ENCODE results near the gene GJB2.

GJB2 gene

DNA sequence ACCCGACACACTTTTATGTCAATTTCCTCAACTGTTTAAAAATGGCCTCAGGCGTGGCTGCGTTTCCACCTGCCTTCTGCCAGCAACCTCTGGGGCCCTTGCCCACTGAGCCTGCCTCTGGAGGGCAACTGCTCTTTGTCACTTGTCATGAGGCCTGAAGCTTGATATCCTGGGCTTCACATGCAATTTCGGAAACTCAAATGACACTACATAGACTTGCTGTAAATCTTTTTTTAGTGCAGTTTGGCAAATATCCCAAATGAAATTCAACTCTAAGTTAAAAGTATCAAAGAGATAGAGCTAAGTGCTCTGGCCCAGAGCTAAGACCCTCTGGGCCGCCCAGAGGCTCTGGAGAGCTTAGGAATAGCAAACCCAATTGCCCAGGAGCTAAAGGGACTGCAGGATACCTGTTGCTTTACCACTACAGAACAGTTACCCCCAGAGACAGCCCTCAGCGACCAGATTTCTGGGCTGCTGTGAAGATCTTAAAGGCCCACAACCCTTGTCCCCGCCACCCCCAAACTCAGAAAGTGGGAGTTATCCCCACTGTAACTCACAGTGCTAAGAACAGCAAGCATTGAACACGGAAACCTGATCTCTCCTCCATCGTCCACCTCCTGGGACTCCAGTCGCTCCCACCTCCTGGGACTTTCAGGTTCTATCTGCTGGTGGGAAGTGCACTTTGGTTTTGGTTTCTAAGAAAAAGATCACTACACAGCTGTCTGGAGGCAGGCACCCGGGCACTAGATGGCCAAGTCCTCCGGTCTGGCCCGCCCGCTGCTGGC lies 51.3 kb downstream of the GJB2 start:
- no peak for DNase-seq

- no peak for DNase-seq
These were observed 52.3 kb downstream of the GJB2 start for GRCh38 chr13:20140487-20140886.

- DNase-seq, result no peak
These were observed 54.9 kb downstream of the GJB2 start for GRCh38 chr13:20137875-20138274.
